NCI-H2196 (cell line): ENCODE data around the gene PARP1.

Experiments used
- DNase-seq: peaks from one replicate; lab custom pipeline; 2025; ENCODE audit not compliant: unreplicated experiment; lab: John Stamatoyannopoulos, UW

PARP1 gene

GRCh38 chr1:226382030-226382429 is 25.9 kb downstream of the PARP1 start:
- DNase-seq = no peak

- no peak for DNase-seq
Observed at GRCh38 chr1:226381226-226381998, 26.5 kb downstream of the PARP1 start.

- no peak for DNase-seq
Observed at GRCh38 chr1:226378071-226378470, 29.8 kb downstream of the PARP1 start.

- DNase-seq = no peak
Observed at GRCh38 chr1:226376300-226376699, 31.6 kb downstream of the PARP1 start.

- DNase-seq = no peak
Observed at GRCh38 chr1:226373376-226373775, 34.5 kb downstream of the PARP1 start.

DNA sequence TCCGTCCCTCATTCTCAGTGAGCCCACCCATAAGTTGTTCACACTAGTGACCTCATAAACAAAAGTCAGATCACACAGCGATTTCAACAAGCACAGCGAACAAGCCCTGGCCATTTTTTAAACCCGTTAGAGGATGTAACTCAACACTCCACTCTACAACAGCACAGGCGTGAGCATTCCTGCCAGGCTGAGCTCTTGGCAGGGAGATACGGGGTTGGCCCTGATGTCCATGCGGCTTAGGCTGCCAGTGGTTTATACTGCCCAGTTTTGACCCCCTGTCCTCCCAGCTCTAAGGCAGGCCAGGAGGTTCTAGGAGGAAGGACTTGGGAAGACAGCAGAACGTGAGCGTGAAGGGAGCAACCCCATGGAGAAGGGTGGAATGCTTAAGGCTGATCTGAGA is 35.0 kb downstream of the PARP1 start:
- no peak for DNase-seq

DNA sequence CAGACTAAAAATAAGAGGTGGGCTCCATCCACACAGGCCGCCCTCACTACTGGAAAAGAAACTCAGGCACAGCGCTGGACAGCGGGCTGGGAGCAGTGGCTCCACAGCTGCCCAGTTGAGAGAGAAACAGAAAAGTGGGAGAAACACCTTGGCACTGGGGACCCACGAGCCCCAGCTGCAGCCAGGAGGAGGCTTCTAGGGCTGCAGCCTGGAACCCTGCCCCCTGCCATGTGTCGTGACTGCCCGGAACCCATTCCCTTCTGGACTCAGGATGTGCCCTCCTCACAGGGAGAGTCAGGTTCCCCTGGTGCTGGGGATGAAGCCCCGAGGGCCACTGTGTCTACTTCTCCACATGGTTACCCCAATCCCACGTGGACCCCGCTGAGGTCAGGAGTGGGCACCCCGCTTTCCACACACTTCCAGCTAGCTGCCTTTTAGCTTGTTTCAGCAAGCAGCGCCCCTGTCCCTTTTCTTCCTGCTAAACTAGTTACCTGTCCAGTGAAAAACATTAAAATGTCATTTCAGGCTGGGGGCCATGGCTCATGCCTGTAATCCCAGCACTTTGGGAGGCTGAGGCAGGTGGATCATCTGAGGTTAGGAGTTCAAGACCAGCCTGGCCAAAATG is 35.9 kb downstream of the PARP1 start:
- no peak for DNase-seq

GRCh38 chr1:226371027-226371694 is 36.7 kb downstream of the PARP1 start:
- DNase-seq = no peak

- DNase-seq = no peak
Observed at GRCh38 chr1:226370144-226370923, 37.6 kb downstream of the PARP1 start.

DNA sequence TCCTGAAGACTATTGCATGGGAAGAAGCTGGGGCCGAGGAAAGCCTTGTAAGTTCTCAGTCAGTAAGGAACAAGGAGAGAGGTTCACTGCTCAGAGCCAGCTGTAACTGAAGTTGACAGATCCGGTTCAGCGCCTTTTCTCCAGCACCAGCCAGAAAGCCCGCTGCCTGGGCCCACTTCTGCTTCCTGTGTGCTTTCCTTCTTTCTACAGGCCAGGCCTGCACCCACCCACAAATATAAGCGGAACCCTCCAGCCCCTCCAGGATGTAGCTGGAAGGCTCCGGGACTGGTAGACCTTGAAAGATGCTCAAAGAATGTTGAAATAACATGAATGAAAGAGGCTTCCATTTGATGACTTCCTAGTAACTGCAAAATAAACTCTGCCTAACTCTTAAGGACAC is 38.8 kb downstream of the PARP1 start:
- DNase-seq = no peak

DNA sequence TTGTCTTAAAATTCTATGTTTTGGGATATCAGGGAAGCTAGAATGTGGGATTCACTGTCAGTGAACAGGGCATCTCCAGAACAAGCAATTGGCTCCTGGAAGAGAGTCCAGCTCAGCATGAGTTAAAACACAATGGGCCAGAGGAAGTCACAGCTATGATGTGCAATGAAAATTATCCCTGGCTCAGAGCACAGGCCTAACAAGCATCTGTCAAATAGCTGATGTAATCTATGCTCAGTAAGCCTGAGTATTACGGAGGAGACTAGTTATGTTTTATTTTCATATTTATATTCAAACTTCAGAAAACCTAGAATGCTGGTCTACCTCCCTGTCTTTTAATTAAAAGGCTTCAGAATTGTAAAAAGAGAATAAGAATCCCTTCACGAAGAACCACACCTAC is 41.6 kb downstream of the PARP1 start:
- no peak for DNase-seq

- DNase-seq = no peak
Observed at GRCh38 chr1:226365831-226366231, 42.1 kb downstream of the PARP1 start.

- no peak for DNase-seq
Observed at GRCh38 chr1:226364901-226365565, 42.9 kb downstream of the PARP1 start.

- no peak for DNase-seq
Observed at GRCh38 chr1:226364514-226364899, 43.4 kb downstream of the PARP1 start.

GRCh38 chr1:226363801-226364513 is 43.9 kb downstream of the PARP1 start:
- DNase-seq = no peak

- no peak for DNase-seq
Observed at GRCh38 chr1:226362891-226363447, 44.9 kb downstream of the PARP1 start.

DNA sequence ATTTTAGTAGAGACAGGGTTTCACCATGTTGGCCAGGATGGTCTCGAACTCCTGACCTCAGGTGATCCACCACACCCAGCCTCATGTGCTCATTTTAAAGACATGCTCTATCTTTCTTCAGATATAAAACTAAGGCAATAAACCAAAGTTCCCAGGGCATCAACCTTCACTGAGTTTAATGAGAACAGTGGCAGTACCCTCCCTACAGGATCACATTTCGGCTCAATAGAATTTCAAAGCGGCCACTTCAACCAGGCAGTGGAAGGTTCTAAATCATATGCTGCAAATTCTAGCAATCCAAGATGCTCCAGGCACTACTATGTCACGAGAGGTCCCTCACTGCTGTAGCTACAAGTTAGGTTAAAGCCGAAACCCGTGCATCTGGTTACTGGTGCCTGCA is 45.5 kb downstream of the PARP1 start:
- DNase-seq = no peak

DNA sequence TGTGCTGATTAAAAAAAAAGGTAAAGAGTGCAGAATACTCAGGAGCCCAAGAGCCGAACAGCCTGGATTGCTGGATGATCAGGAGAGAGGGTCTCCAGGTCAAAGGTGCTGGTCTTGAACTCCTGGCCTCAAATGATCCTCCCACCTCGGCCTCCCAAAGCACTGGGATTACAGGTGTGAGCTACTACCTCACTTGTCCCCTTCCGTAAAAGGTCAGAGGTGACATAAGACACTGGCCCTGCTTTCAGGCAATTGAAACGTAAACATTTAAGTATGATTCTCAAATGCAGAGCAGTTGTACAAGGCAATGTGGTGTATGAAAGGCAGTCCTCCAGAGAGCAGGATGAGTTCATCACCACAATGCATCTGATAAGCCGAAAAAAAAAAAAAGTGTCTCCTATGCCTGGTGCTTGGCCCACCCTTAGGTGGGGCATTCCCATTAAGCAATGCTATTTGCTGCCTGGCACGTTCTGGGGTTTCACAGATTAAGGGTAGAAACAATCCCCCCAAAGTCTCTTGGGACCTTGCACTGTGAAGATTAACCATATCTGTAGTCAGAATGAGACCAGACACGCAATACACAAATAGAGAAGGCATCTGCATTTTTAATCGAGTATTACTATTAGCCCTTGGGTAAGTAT is 47.7 kb downstream of the PARP1 start:
- DNase-seq = no peak

DNA sequence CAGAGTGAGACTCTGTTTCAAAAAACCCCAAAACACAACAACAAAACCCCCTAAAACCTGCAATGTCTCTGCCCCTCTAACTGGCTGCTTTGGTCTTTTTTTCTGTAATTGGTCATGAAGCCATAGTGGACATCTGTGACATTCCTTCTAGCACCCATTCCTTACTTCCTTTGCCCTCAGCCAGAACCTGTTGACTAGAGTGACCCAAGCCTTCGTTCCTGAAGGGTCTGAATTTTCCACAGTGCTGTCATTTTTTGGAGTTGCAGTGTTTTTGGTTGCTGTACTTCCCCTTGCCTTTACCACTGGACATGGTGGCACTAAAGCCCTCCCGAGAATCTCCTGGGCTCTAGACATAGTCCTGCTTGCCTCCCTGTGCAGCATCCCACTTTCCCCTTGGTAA is 50.5 kb downstream of the PARP1 start:
- DNase-seq = no peak
